ENCODE data around the gene PDE7B.

DNA sequence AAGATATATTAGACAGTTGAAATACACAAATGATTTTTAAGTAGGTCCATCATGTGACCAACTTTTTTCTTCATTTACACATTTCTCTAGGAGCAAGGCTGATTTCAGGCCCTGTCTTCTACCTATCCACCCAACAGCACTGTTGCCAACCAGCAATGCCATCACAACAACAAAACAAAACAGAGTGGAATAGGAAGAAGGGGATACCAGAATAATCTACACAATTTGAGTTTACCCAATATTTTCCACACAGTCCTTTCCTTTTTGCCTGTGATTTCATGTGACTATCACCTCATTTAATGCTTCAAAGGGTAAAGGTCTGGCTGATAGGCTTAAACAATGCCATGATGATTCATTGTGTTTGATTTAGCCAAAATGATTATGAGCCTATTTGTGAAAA is 303.7 kb downstream of the PDE7B start:
- TF ChIP-seq POLR2A (IDR thresholded peaks at IDR 0.05) (no peak), CTCF (IDR thresholded peaks at IDR 0.05 in 8 of 11, conservative IDR thresholded peaks at IDR 0.05 in 3 of 11) (no peak), POLR2AphosphoS5 (IDR thresholded peaks at IDR 0.05) (no peak)
